Non-pigmented ciliary epithelial cell (primary cell): Measurements from ENCODE around the gene THRAP3.

Experiments
- DNase-seq: peaks from one replicate; pipeline ENCODE4 v3.0.0-alpha.2; 2010; ENCODE audit warnings: low read depth

THRAP3 gene

GRCh38 chr1:36301220-36301619 is 77.0 kb downstream of the THRAP3 start:
- no peak for DNase-seq

GRCh38 chr1:36303244-36303643 is 79.0 kb downstream of the THRAP3 start:
- DNase-seq: no peak

- no peak for DNase-seq
These were observed 79.6 kb downstream of the THRAP3 start for GRCh38 chr1:36303650-36304360.

- no peak for DNase-seq
These were observed 80.3 kb downstream of the THRAP3 start for GRCh38 chr1:36304521-36304920.

- no peak for DNase-seq
These were observed 81.0 kb downstream of the THRAP3 start for GRCh38 chr1:36304970-36305914.

- no peak for DNase-seq
These were observed 81.6 kb downstream of the THRAP3 start for GRCh38 chr1:36305915-36306209.

GRCh38 chr1:36306210-36306901 is 82.1 kb downstream of the THRAP3 start, which contains the start of gene SH3D21:
TSS of gene SH3D21 (plus strand) at chr1:36306368. CDS start at chr1:36306421, 53 bp downstream.
- DNase-seq: no peak

- no peak for DNase-seq
These were observed 82.7 kb downstream of the THRAP3 start for GRCh38 chr1:36306902-36307456.

- DNase-seq: no peak
These were observed 83.5 kb downstream of the THRAP3 start for GRCh38 chr1:36307601-36308330.

GRCh38 chr1:36309397-36309796 is 85.2 kb downstream of the THRAP3 start:
- no peak for DNase-seq

GRCh38 chr1:36320291-36320761 is 96.1 kb downstream of the THRAP3 start:
- no peak for DNase-seq

- no peak for DNase-seq
These were observed 96.5 kb downstream of the THRAP3 start for GRCh38 chr1:36320767-36321118.

- no peak for DNase-seq
These were observed 97.1 kb downstream of the THRAP3 start for GRCh38 chr1:36321119-36321951.

- no peak for DNase-seq
These were observed 98.0 kb downstream of the THRAP3 start for GRCh38 chr1:36322041-36322785.

- DNase-seq: no peak
These were observed 98.8 kb downstream of the THRAP3 start for GRCh38 chr1:36322786-36323635.

GRCh38 chr1:36323636-36324352 is 99.6 kb downstream of the THRAP3 start, which contains the start of gene EVA1B:
TSS of gene EVA1B (minus strand) at chr1:36323645. CDS start at chr1:36323037, 608 bp downstream.
- no peak for DNase-seq

GRCh38 chr1:36324353-36324703 is 100.1 kb downstream of the THRAP3 start:
- DNase-seq: no peak

- no peak for DNase-seq
These were observed 102.3 kb downstream of the THRAP3 start for GRCh38 chr1:36326499-36326898.
